Immature natural killer cell (primary cell): ENCODE data around the gene KCTD17. TPM values are rescaled to one million over a fixed set of nuclear protein-coding genes. Genes with fewer than 3 reads are reported as not detected.
"Not testable (repeated sequence)": the region's sequence is repeated elsewhere in the genome, so short reads cannot be mapped to it uniquely, and the experiment has no call there.

Source experiments
- DNase-seq, 3 donors: peaks; one replicate each; pipeline ENCODE4 v3.0.0; 2022; ENCODE audit warnings: mixed read lengths in 1 of 3
- H3K27ac Mint-ChIP-seq, 6 donors: one replicate each; pipeline ENCODE4 v1.8.0; 2020; ENCODE audit warnings: mixed read lengths in 6 of 6, mild to moderate bottlenecking in 5 of 6, inconsistent platforms in 4 of 6, moderate library complexity in 3 of 6
- H3K27me3 Mint-ChIP-seq, 3 donors: one replicate each; pipeline ENCODE4 v1.8.0; 2020 to 2021; ENCODE audit warnings: low read depth in 3 of 3, mild to moderate bottlenecking in 3 of 3, mixed read lengths in 3 of 3, moderate library complexity in 3 of 3, inconsistent platforms in 1 of 3
- H3K36me3 Mint-ChIP-seq, 3 donors: one replicate each; pipeline ENCODE4 v1.8.0; 2020; ENCODE audit warnings: mixed read lengths in 3 of 3, inconsistent platforms in 2 of 3, mild to moderate bottlenecking in 2 of 3
- H3K4me1 Mint-ChIP-seq, 2 donors: one replicate each; pipeline ENCODE4 v1.8.0; 2020; ENCODE audit warnings: inconsistent platforms in 2 of 2, mild to moderate bottlenecking in 2 of 2, mixed read lengths in 2 of 2, moderate library complexity in 1 of 2
- H3K4me3 Mint-ChIP-seq, 5 donors: one replicate each; pipeline ENCODE4 v1.8.0; 2020; ENCODE audit warnings: mild to moderate bottlenecking in 5 of 5, mixed read lengths in 5 of 5, inconsistent platforms in 3 of 5, moderate library complexity in 3 of 5
- H3K9me3 Mint-ChIP-seq, 6 donors: one replicate each; pipeline ENCODE4 v1.8.0; 2020; ENCODE audit warnings: mild to moderate bottlenecking in 6 of 6, mixed read lengths in 6 of 6, inconsistent platforms in 4 of 6, moderate library complexity in 3 of 6
- polyA plus RNA-seq, 3 donors: library from polyadenylated mRNA; unstranded; fragments of 300-500 nt; fragmentation: Illumina TruSeq; gene quantifications; one replicate each; pipeline ENCODE4 v1.2.3, GENCODE V29; 2021

KCTD17 gene
- polyA plus RNA-seq, 3 donors from 2014 or later = 10.7 to 16.1 (median 14.3) TPM

GRCh38 chr22:37063431-37064420, 12.2 kb downstream of the KCTD17 start:
- H3K9me3 Mint-ChIP-seq = no peaks in the 10 kb centered on the region
- peaks cover 0 to 5% (median 0%) of the 10 kb centered on the region in 3 donors for H3K36me3 Mint-ChIP-seq
- H3K4me1 Mint-ChIP-seq = no peaks in the 10 kb centered on the region
- no peak overlapping the region for H3K4me3 Mint-ChIP-seq
- DNase-seq = no peak
- no peak overlapping the region for H3K27ac Mint-ChIP-seq
- H3K27me3 Mint-ChIP-seq = peaks cover under 1 to 9% (median 3%) of the 10 kb centered on the region in 3 donors

- peaks cover 2 to 11% (median 5%) of the 10 kb centered on the region in 3 donors for H3K27me3 Mint-ChIP-seq
Measured at GRCh38 chr22:37064553-37064952, 13.0 kb downstream of the KCTD17 start.

GRCh38 chr22:37065180-37065579, 13.6 kb downstream of the KCTD17 start:
- Mint-ChIP-seq H3K27ac (no peak overlapping the region), H3K9me3 (no peaks in the 10 kb centered on the region), H3K27me3 (peaks cover 3 to 16% (median 8%) of the 10 kb centered on the region in 3 donors), H3K4me3 (no peak overlapping the region), H3K36me3 (peaks cover 0 to 5% (median 0%) of the 10 kb centered on the region in 3 donors), H3K4me1 (no peaks in the 10 kb centered on the region)
- DNase-seq = no peak

More at GRCh38 chr22:37064553-37064952, 13.0 kb downstream of the KCTD17 start:
- H3K4me3 Mint-ChIP-seq = no peak overlapping the region
- H3K4me1 Mint-ChIP-seq = no peaks in the 10 kb centered on the region
- peaks cover 0 to 5% (median 0%) of the 10 kb centered on the region in 3 donors for H3K36me3 Mint-ChIP-seq
- H3K9me3 Mint-ChIP-seq = no peaks in the 10 kb centered on the region
- no peak for DNase-seq
- H3K27ac Mint-ChIP-seq = no peak overlapping the region

- Mint-ChIP-seq H3K27me3 (peaks cover 3 to 16% (median 8%) of the 10 kb centered on the region in 3 donors), H3K4me3 (no peak overlapping the region), H3K9me3 (no peaks in the 10 kb centered on the region), H3K4me1 (no peaks in the 10 kb centered on the region), H3K36me3 (peaks cover 0 to 5% (median 0%) of the 10 kb centered on the region in 3 donors), H3K27ac (no peak overlapping the region)
- no peak for DNase-seq
Measured at GRCh38 chr22:37065961-37066360, 14.4 kb downstream of the KCTD17 start.

- Mint-ChIP-seq H3K4me1 (no peaks in the 10 kb centered on the region), H3K9me3 (no peaks in the 10 kb centered on the region), H3K36me3 (no peaks in the 10 kb centered on the region), H3K27ac (no peak overlapping the region), H3K27me3 (peaks cover 3 to 14% (median 8%) of the 10 kb centered on the region in 3 donors), H3K4me3 (no peak overlapping the region)
- DNase-seq = no peak
Measured at GRCh38 chr22:37067428-37067827, 15.9 kb downstream of the KCTD17 start.

GRCh38 chr22:37068859-37069258, 17.3 kb downstream of the KCTD17 start:
- Mint-ChIP-seq H3K27ac (no peak overlapping the region), H3K27me3 (peaks cover 3 to 14% (median 8%) of the 10 kb centered on the region in 3 donors), H3K36me3 (no peaks in the 10 kb centered on the region), H3K4me3 (no peak overlapping the region), H3K4me1 (no peaks in the 10 kb centered on the region), H3K9me3 (no peaks in the 10 kb centered on the region)
- no peak for DNase-seq

- no peak overlapping the region for H3K27ac Mint-ChIP-seq
- H3K9me3 Mint-ChIP-seq = no peaks in the 10 kb centered on the region
- H3K27me3 Mint-ChIP-seq = peaks cover 3 to 12% (median 8%) of the 10 kb centered on the region in 3 donors
- no peaks in the 10 kb centered on the region for H3K36me3 Mint-ChIP-seq
- no peak overlapping the region for H3K4me3 Mint-ChIP-seq
- DNase-seq = no peak
- no peaks in the 10 kb centered on the region for H3K4me1 Mint-ChIP-seq
Measured at GRCh38 chr22:37069319-37069718, 17.8 kb downstream of the KCTD17 start.

GRCh38 chr22:37069719-37070118, 18.2 kb downstream of the KCTD17 start:
- Mint-ChIP-seq H3K27me3 (peaks cover 3 to 12% (median 8%) of the 10 kb centered on the region in 3 donors), H3K4me3 (no peak overlapping the region), H3K36me3 (no peaks in the 10 kb centered on the region), H3K4me1 (no peaks in the 10 kb centered on the region), H3K27ac (no peak overlapping the region), H3K9me3 (no peaks in the 10 kb centered on the region)
- DNase-seq = no peak

- Mint-ChIP-seq H3K27ac (no peak overlapping the region), H3K36me3 (no peaks in the 10 kb centered on the region), H3K27me3 (peaks cover 3 to 11% (median 8%) of the 10 kb centered on the region in 3 donors), H3K4me3 (no peak overlapping the region), H3K9me3 (no peaks in the 10 kb centered on the region), H3K4me1 (no peaks in the 10 kb centered on the region)
- no peak for DNase-seq
Measured at GRCh38 chr22:37070334-37070733, 18.8 kb downstream of the KCTD17 start.

GRCh38 chr22:37070744-37071143, 19.2 kb downstream of the KCTD17 start:
- Mint-ChIP-seq H3K4me3 (no peak overlapping the region), H3K27me3 (peaks cover 3 to 11% (median 8%) of the 10 kb centered on the region in 3 donors), H3K36me3 (no peaks in the 10 kb centered on the region), H3K27ac (no peak overlapping the region), H3K9me3 (no peaks in the 10 kb centered on the region), H3K4me1 (no peaks in the 10 kb centered on the region)
- no peak for DNase-seq

- not testable (repeated sequence) for H3K4me1 Mint-ChIP-seq, H3K27ac Mint-ChIP-seq, DNase-seq, H3K36me3 Mint-ChIP-seq, H3K9me3 Mint-ChIP-seq, H3K4me3 Mint-ChIP-seq
- peaks cover 3 to 11% (median 8%) of the 10 kb centered on the region in 3 donors for H3K27me3 Mint-ChIP-seq
Measured at GRCh38 chr22:37071850-37072592, 20.5 kb downstream of the KCTD17 start.

GRCh38 chr22:37072673-37073072, 21.1 kb downstream of the KCTD17 start:
- H3K36me3 Mint-ChIP-seq = no peaks in the 10 kb centered on the region
- H3K9me3 Mint-ChIP-seq = no peaks in the 10 kb centered on the region
- peaks cover 3 to 11% (median 5%) of the 10 kb centered on the region in 3 donors for H3K27me3 Mint-ChIP-seq
- peaks cover 0 to 1% of the 10 kb centered on the region in 2 donors for H3K4me1 Mint-ChIP-seq
- DNase-seq = no peak
- no peak overlapping the region for H3K4me3 Mint-ChIP-seq
- no peak overlapping the region for H3K27ac Mint-ChIP-seq

- no peak for DNase-seq
- no peak overlapping the region for H3K27ac Mint-ChIP-seq
- peaks cover 18 to 20% of the 10 kb centered on the region in 2 donors for H3K4me1 Mint-ChIP-seq
- no peak overlapping the region for H3K4me3 Mint-ChIP-seq
- H3K36me3 Mint-ChIP-seq = no peaks in the 10 kb centered on the region
- peaks cover 4 to 9% (median 6%) of the 10 kb centered on the region in 3 donors for H3K27me3 Mint-ChIP-seq
- no peaks in the 10 kb centered on the region for H3K9me3 Mint-ChIP-seq
Measured at GRCh38 chr22:37074537-37074936, 23.0 kb downstream of the KCTD17 start.

- H3K27ac Mint-ChIP-seq = no peak overlapping the region
- H3K27me3 Mint-ChIP-seq = peaks cover 5 to 9% (median 7%) of the 10 kb centered on the region in 3 donors
- no peaks in the 10 kb centered on the region for H3K36me3 Mint-ChIP-seq
- H3K4me1 Mint-ChIP-seq = peaks cover 23 to 25% of the 10 kb centered on the region in 2 donors
- DNase-seq = no peak
- H3K4me3 Mint-ChIP-seq = no peak overlapping the region
- no peaks in the 10 kb centered on the region for H3K9me3 Mint-ChIP-seq
Measured at GRCh38 chr22:37075046-37075445, 23.5 kb downstream of the KCTD17 start.
